ENCODE measurements around the gene TMPRSS2.

The TMPRSS2 gene

DNA sequence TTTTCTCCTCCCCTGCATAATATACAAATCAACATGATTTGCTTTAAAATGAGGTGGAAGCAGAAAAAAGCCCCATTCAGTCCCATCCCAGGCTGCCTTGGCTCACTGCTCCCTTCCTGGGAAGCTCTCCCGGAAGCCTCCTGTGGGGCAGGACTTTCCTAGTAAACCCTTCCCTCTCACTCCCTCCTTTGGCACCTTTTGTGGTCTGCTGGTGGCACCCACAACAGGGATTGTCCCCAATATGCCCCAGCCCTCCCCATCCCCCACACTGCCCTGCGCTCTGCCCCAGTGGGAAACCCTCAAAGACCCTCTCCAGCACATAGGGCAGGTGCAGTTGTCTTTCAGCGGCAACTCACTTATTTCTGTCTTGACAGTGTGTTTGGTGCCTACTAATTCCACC lies 1.8 kb upstream of the TMPRSS2 start:
- no peak for DNase-seq
- Histone ChIP-seq H3K36me3 (no peaks in the 10 kb centered on the region), H3K27me3 (peaks cover 0 to 65% of the 10 kb centered on the region in 2 donors), H3K27ac (no peak overlapping the region), H3K4me1 (peaks cover 0 to 25% (median 20%) of the 10 kb centered on the region in 4 donors), H3K4me3 (no peak overlapping the region), H3K9me3 (no peaks in the 10 kb centered on the region)
- TF ChIP-seq, protein P1, sequence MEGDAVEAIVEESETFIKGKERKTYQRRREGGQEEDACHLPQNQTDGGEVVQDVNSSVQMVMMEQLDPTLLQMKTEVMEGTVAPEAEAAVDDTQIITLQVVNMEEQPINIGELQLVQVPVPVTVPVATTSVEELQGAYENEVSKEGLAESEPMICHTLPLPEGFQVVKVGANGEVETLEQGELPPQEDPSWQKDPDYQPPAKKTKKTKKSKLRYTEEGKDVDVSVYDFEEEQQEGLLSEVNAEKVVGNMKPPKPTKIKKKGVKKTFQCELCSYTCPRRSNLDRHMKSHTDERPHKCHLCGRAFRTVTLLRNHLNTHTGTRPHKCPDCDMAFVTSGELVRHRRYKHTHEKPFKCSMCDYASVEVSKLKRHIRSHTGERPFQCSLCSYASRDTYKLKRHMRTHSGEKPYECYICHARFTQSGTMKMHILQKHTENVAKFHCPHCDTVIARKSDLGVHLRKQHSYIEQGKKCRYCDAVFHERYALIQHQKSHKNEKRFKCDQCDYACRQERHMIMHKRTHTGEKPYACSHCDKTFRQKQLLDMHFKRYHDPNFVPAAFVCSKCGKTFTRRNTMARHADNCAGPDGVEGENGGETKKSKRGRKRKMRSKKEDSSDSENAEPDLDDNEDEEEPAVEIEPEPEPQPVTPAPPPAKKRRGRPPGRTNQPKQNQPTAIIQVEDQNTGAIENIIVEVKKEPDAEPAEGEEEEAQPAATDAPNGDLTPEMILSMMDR (IDR thresholded peaks at IDR 0.05) = no peak
- intact Hi-C loops (cut with DNase I; ENCODE audit: low total_unique reads) = no loop called here

DNA sequence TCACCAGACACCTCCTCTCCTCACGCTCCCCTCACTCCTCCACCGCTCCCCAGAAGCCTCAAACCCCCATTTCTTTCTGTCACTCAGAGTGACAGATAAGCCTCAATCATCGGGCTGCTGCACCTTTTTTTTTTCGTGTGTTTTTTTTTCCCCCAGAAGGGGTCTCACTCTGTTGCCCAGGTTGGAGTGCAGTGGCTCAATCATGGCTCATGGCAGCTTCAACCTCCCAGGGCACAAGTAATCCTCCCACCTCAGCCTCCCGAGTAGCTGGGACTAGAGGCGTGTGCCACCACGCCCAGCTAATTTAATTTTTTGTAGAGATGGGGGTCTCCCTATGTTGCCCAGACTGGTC lies 1.2 kb upstream of the TMPRSS2 start:
- Histone ChIP-seq H3K36me3 (no peaks in the 10 kb centered on the region), H3K4me1 (peaks cover 0 to 25% (median 20%) of the 10 kb centered on the region in 4 donors), H3K27me3 (peaks cover 0 to 71% of the 10 kb centered on the region in 2 donors), H3K4me3 (no peak overlapping the region), H3K9me3 (no peaks in the 10 kb centered on the region), H3K27ac (no peak overlapping the region)
- TF ChIP-seq, protein P1 (IDR thresholded peaks at IDR 0.05) = no peak
- DNase-seq = no peak
- intact Hi-C loops (cut with DNase I; ENCODE audit: low total_unique reads) = no loop called here

GRCh38 chr21:41508415-41509144 lies 622 bp upstream of the TMPRSS2 start:
- intact Hi-C loops (cut with DNase I; ENCODE audit: low total_unique reads) = no loop called here
- Histone ChIP-seq H3K36me3 (no peaks in the 10 kb centered on the region), H3K9me3 (no peaks in the 10 kb centered on the region), H3K4me3 (peak overlapping the region in 1 of 2 donors; percentile 21), H3K4me1 (peaks cover 0 to 25% (median 20%) of the 10 kb centered on the region in 4 donors), H3K27me3 (peaks cover 0 to 70% of the 10 kb centered on the region in 2 donors), H3K27ac (no peak overlapping the region)
- TF ChIP-seq, protein P1 (IDR thresholded peaks at IDR 0.05) = no peak
- no peak for DNase-seq

DNA sequence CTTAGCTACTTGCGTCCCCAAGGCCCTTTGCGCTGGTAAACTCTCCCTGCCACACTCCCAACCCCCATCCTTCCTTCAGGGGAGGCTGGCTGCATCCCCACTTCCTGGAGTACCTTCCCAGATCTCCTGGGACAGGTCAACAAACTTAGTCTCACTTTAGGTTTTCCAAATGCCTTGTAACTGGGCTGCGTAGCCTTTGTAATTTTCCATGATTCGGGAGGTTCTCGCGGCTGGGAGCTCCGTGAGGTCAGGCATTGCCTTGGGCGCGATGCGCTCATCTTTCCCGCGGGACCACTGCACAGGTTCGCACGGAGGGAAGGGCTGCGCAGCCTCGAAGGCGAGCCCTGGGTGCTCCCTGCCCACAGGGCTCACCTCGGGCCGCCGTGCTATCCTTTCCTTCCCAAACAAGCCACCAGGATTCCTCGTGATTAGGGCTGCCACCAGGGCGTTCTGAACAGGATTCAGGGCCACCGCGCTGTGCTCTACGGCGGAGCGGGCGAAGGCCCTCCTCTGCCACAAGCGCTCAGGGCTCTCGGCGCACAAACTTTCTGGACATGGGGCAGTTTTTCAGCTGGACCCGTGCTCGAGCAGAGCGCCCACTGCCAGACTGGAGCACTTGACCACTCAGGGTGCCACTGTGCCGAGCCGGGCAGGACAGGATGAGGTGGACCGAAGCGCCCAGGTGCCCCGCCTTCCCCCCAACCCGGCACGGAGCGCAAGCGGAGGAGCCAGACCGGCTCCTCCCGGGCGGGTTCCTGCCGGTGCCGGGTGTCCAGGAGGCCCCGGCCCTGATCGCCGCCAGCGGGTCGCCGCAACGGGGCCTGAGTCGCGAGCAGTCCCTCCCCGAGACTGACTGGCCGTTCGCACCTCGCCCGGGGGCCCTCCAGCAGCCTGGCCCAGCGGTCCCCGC lies 1.1 kb downstream of the TMPRSS2 start:
- Histone ChIP-seq H3K27me3 (peaks cover 0 to 69% of the 10 kb centered on the region in 2 donors), H3K4me3 (no peak overlapping the region), H3K27ac (no peak overlapping the region), H3K4me1 (peaks cover 0 to 25% (median 20%) of the 10 kb centered on the region in 4 donors), H3K36me3 (no peaks in the 10 kb centered on the region), H3K9me3 (no peaks in the 10 kb centered on the region)
- DNase-seq = no peak
- TF ChIP-seq, protein P1 (IDR thresholded peaks at IDR 0.05) = no peak
- intact Hi-C loops (cut with DNase I; ENCODE audit: low total_unique reads) = no loop called here

DNA sequence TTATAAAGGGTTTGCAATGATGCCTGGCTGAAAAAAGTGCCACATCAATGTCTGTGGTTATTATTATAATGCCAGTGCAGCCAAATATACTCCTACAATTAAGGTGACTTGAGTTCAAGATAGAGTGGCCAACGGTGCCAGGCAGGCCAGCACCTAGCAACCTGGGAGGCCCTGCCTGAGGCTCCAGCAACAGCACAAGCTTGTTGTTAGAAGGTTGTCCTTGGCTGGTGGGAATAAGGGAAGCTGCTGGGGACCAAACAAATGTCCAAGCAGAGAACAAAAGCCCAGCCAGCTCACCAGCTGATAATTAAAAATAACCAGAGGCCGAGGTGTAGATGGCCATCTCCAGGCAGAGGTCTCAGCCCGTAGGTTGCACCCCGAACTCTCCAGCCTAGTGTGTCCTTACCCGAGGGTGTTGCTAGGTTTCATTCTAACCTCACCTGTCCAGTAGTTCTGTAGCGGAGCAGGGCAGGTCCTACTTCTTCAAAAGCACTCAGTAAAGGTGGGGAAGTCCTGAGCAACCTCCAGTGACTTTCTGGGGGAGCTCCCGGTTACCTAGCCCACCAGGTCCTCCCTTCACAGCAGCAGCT lies 1.9 kb downstream of the TMPRSS2 start:
- H3K27me3 ChIP-seq = peaks cover 0 to 70% of the 10 kb centered on the region in 2 donors
- H3K4me3 ChIP-seq = no peak overlapping the region

More for the DNA sequence above, 1.9 kb downstream of the TMPRSS2 start:
- Histone ChIP-seq H3K27ac (no peak overlapping the region), H3K36me3 (no peaks in the 10 kb centered on the region), H3K9me3 (no peaks in the 10 kb centered on the region), H3K4me1 (peaks cover 0 to 25% (median 20%) of the 10 kb centered on the region in 4 donors)
- DNase-seq = no peak
- TF ChIP-seq, protein P1 (IDR thresholded peaks at IDR 0.05) = no peak
- intact Hi-C loops (cut with DNase I; ENCODE audit: low total_unique reads) = no loop called here
